Prostate gland (tissue), 2 donors: ENCODE measurements around the gene ABCC2. TPM values are rescaled to one million over a fixed set of nuclear protein-coding genes. Genes with fewer than 3 reads are reported as not detected.
A peak's percentile ranks its signal among the peaks of the same experiment; 100 is the strongest.

Experiments used
- DNase-seq: peaks from one replicate; pipeline ENCODE4 v3.0.0-alpha.2; 2019; ENCODE audit warnings: low spot score
- H3K27ac ChIP-seq, 2 donors: fragments of 200-600 bp; sonication (generic); 2 replicates each; pipeline ENCODE4 v1.5.1; 2017 to 2019
- H3K27me3 ChIP-seq: fragments of 200-600 bp; sonication (generic); replicated peaks from 2 replicates; pipeline ENCODE4 v1.5.1; 2019; ENCODE audit not compliant: insufficient read depth
- H3K36me3 ChIP-seq, 2 donors: fragments of 200-600 bp; sonication (generic); 1 replicate in 1 of 2; 2 replicates in 1 of 2; pipeline versions ENCODE4 v1.5.1 to v1.8.1; 2017 to 2019
- H3K4me1 ChIP-seq: fragments of 200-600 bp; sonication (generic); replicated peaks from 2 replicates; pipeline ENCODE4 v1.5.1; 2019
- H3K4me3 ChIP-seq, 2 donors: fragments of 200-600 bp; sonication (generic); 2 replicates each; pipeline ENCODE4 v1.5.1; 2017 to 2019
- H3K9me3 ChIP-seq: fragments of 200-600 bp; sonication (generic); 2 replicates; pipeline ENCODE4 v1.5.1; 2017
- CTCF ChIP-seq, 4 experiments: fragments of 200-600 bp in 2 of 4; fragments of 450-650 bp in 2 of 4; sonication (generic) in 2 of 4; IDR thresholded peaks; 1 replicate in 3 of 4; 2 replicates in 1 of 4; pipeline ENCODE4 v1.5.1; 2016 to 2019; ENCODE audit warnings: antibody characterized with exemption in 4 of 4, mild to moderate bottlenecking in 2 of 4, moderate library complexity in 2 of 4
- POLR2A ChIP-seq: fragments of 450-650 bp; IDR thresholded peaks from one replicate; pipeline ENCODE4 v1.6.1; 2016; ENCODE audit warnings: antibody characterized with exemption, mild to moderate bottlenecking
- POLR2AphosphoS5 ChIP-seq: sonication (generic); formaldehyde crosslinking; IDR thresholded peaks from one replicate; pipeline ENCODE4 v1.6.1; 2017; ENCODE audit warnings: antibody characterized with exemption
- WGBS: methylation state at CpG from one replicate; pipeline ENCODE4 v1.1.5; 2018; 5-methylcytosine and 5-hydroxymethylcytosine counted together
- intact Hi-C: fragments of 100-400 bp; cut with DNase I; formaldehyde crosslinking; loops from one replicate; pipeline ENCODE4 v1.14.2; 2022
- total RNA-seq, 2 donors: library from RNA; depleted of rRNA; stranded (reverse); fragments of >200 nt; gene quantifications; one replicate each; pipeline ENCODE4 v1.1.0, GENCODE V29; 2016

Gene ABCC2
- total RNA-seq, 2 donors from 2014 or later, result 0.14 to 0.74 TPM

- no peaks in the 10 kb centered on the region for H3K27me3 ChIP-seq
- H3K4me3 ChIP-seq, result no peak overlapping the region
- TF ChIP-seq POLR2A (no peak), CTCF (IDR thresholded peaks at IDR 0.05) (no peak), POLR2AphosphoS5 (no peak)
- H3K9me3 ChIP-seq, result no peaks in the 10 kb centered on the region
- WGBS, result 51% methylated on average over 3 of the region's 3 CpGs
- no peak overlapping the region for H3K27ac ChIP-seq
- H3K4me1 ChIP-seq, result no peaks in the 10 kb centered on the region
- no peak for DNase-seq
- intact Hi-C loops, result no loop called here
- no peaks in the 10 kb centered on the region for H3K36me3 ChIP-seq
Observed at GRCh38 chr10:99853655-99854054, 71.2 kb downstream of the ABCC2 start.

GRCh38 chr10:99854860-99855259, 72.4 kb downstream of the ABCC2 start:
- Histone ChIP-seq H3K4me1 (no peaks in the 10 kb centered on the region), H3K27me3 (no peaks in the 10 kb centered on the region), H3K9me3 (no peaks in the 10 kb centered on the region), H3K4me3 (no peak overlapping the region), H3K36me3 (no peaks in the 10 kb centered on the region), H3K27ac (no peak overlapping the region)
- 46% methylated on average over 6 of the region's 6 CpGs for WGBS
- DNase-seq, result no peak
- intact Hi-C loops, result no loop called here
- TF ChIP-seq POLR2A (no peak), POLR2AphosphoS5 (peak; percentile 14), CTCF (IDR thresholded peaks at IDR 0.05) (peak in 2 of 4 experiments; percentile 16 to 25)

GRCh38 chr10:99855479-99856071, 73.1 kb downstream of the ABCC2 start:
- intact Hi-C loops, result no loop called here

GRCh38 chr10:99858849-99859248, 76.4 kb downstream of the ABCC2 start:
- no peaks in the 10 kb centered on the region for H3K36me3 ChIP-seq
- H3K27me3 ChIP-seq, result no peaks in the 10 kb centered on the region
- TF ChIP-seq POLR2AphosphoS5 (no peak), POLR2A (no peak), CTCF (IDR thresholded peaks at IDR 0.05) (no peak)
- WGBS, result 92% methylated on average over 8 of the region's 8 CpGs
- H3K27ac ChIP-seq, result no peak overlapping the region
- no peak overlapping the region for H3K4me3 ChIP-seq
- no peaks in the 10 kb centered on the region for H3K4me1 ChIP-seq
- intact Hi-C loops, result no loop called here
- no peak for DNase-seq
- H3K9me3 ChIP-seq, result no peaks in the 10 kb centered on the region

More at GRCh38 chr10:99855479-99856071, 73.1 kb downstream of the ABCC2 start:
- TF ChIP-seq POLR2A, result no peak
- no peak for TF ChIP-seq POLR2AphosphoS5
- TF ChIP-seq CTCF (IDR thresholded peaks at IDR 0.05), result no peak
- no peak for DNase-seq
- no peak overlapping the region for H3K27ac ChIP-seq
- no peaks in the 10 kb centered on the region for H3K4me1 ChIP-seq
- H3K36me3 ChIP-seq, result no peaks in the 10 kb centered on the region
- H3K4me3 ChIP-seq, result no peak overlapping the region
- 86% methylated on average over 8 of the region's 8 CpGs for WGBS
- no peaks in the 10 kb centered on the region for H3K9me3 ChIP-seq
- no peaks in the 10 kb centered on the region for H3K27me3 ChIP-seq

GRCh38 chr10:99859585-99859984, 77.1 kb downstream of the ABCC2 start:
- intact Hi-C loops, result no loop called here
- DNase-seq, result no peak
- H3K27ac ChIP-seq, result no peak overlapping the region
- 55% methylated on average over 5 of the region's 5 CpGs for WGBS
- H3K9me3 ChIP-seq, result no peaks in the 10 kb centered on the region
- no peaks in the 10 kb centered on the region for H3K27me3 ChIP-seq
- H3K4me1 ChIP-seq, result no peaks in the 10 kb centered on the region
- H3K36me3 ChIP-seq, result no peaks in the 10 kb centered on the region
- TF ChIP-seq POLR2AphosphoS5, result no peak
- no peak for TF ChIP-seq POLR2A
- no peak for TF ChIP-seq CTCF (IDR thresholded peaks at IDR 0.05)
- H3K4me3 ChIP-seq, result no peak overlapping the region
